CD14-positive monocyte (primary cell): ENCODE data around the gene KCNJ10. TPM values are rescaled to one million over a fixed set of nuclear protein-coding genes. Genes with fewer than 3 reads are reported as not detected.

Experiments
- DNase-seq, 3 donors: peaks; one replicate each; pipeline ENCODE4 v3.0.0-alpha.2; 2011 to 2022
- H2AFZ ChIP-seq: 2 replicates; pipeline ENCODE4 v1.6.0; 2012; ENCODE audit warnings: mild to moderate bottlenecking, low read depth, low read length, inconsistent platforms; ENCODE audit not compliant: insufficient read depth, poor library complexity, severe bottlenecking
- H3K27ac ChIP-seq, 2 donors: 1 replicate in 1 of 2; 2 replicates in 1 of 2; pipeline ENCODE4 v1.5.1; 2012 to 2013; ENCODE audit warnings: low read length in 2 of 2, control low read depth in 1 of 2, inconsistent platforms in 1 of 2, low read depth in 1 of 2, mild to moderate bottlenecking in 1 of 2
- H3K27me3 ChIP-seq, 2 donors: one replicate each; pipeline versions ENCODE4 v1.6.0 to v1.6.1; 2011 to 2013; ENCODE audit warnings: low read length in 2 of 2; ENCODE audit not compliant: control insufficient read depth in 2 of 2, insufficient read depth in 2 of 2
- H3K36me3 ChIP-seq, 2 donors: replicated peaks in 1 of 2; 1 replicate in 1 of 2; 2 replicates in 1 of 2; pipeline versions ENCODE4 v1.5.1 to v1.6.1; 2012 to 2013; ENCODE audit warnings: low read length in 2 of 2, control low read depth in 1 of 2, inconsistent platforms in 1 of 2, mild to moderate bottlenecking in 1 of 2; ENCODE audit not compliant: insufficient read depth in 2 of 2, control insufficient read depth in 1 of 2
- H3K4me1 ChIP-seq, 2 donors: 1 replicate in 1 of 2; 2 replicates in 1 of 2; pipeline versions ENCODE4 v1.5.1 to v1.6.1; 2012 to 2013; ENCODE audit warnings: low read length in 2 of 2, control low read depth in 1 of 2, inconsistent platforms in 1 of 2, mild to moderate bottlenecking in 1 of 2, moderate library complexity in 1 of 2; ENCODE audit not compliant: insufficient read depth in 2 of 2, control insufficient read depth in 1 of 2
- H3K4me2 ChIP-seq: replicated peaks from 2 replicates; pipeline ENCODE3; 2012; ENCODE audit warnings: low read length, moderate library complexity, mild to moderate bottlenecking; ENCODE audit not compliant: poor library complexity, severe bottlenecking; ENCODE audit errors: extremely low read depth
- H3K4me3 ChIP-seq, 3 experiments: fragments of 200-600 bp in 1 of 3; sonication (generic) in 1 of 3; replicated peaks in 1 of 3; 1 replicate in 2 of 3; 2 replicates in 1 of 3; pipeline ENCODE4 v1.5.1; 2011 to 2013; ENCODE audit warnings: low read length in 3 of 3, mild to moderate bottlenecking in 3 of 3, control low read depth in 2 of 3, low read depth in 2 of 3, inconsistent platforms in 1 of 3, moderate library complexity in 1 of 3
- H3K79me2 ChIP-seq: 2 replicates; pipeline ENCODE4 v1.6.0; 2012; ENCODE audit warnings: mild to moderate bottlenecking, control low read depth, inconsistent platforms, low read length, moderate library complexity; ENCODE audit not compliant: insufficient read depth
- H3K9ac ChIP-seq: 2 replicates; pipeline ENCODE4 v1.6.0; 2017; ENCODE audit warnings: low read length, mild to moderate bottlenecking; ENCODE audit not compliant: insufficient read depth, poor library complexity, severe bottlenecking
- H3K9me3 ChIP-seq, 2 donors: replicated peaks in 1 of 2; 1 replicate in 1 of 2; 2 replicates in 1 of 2; pipeline versions ENCODE4 v1.5.1 to v1.6.1; 2012 to 2013; ENCODE audit warnings: low read length in 2 of 2, control low read depth in 1 of 2; ENCODE audit not compliant: control insufficient read depth in 1 of 2, insufficient read depth in 1 of 2
- H4K20me1 ChIP-seq: 2 replicates; pipeline ENCODE4 v1.6.0; 2012; ENCODE audit warnings: mild to moderate bottlenecking, low read length, control low read depth, moderate library complexity; ENCODE audit not compliant: insufficient read depth
- H3K27ac Mint-ChIP-seq, 7 donors: one replicate each; pipeline ENCODE4 v1.8.0; 2020; ENCODE audit warnings: mild to moderate bottlenecking in 7 of 7, mixed read lengths in 7 of 7, moderate library complexity in 6 of 7, inconsistent platforms in 2 of 7
- H3K27me3 Mint-ChIP-seq, 3 donors: one replicate each; pipeline ENCODE4 v1.8.0; 2021 to 2022; ENCODE audit warnings: low read depth in 3 of 3, mild to moderate bottlenecking in 3 of 3, mixed read lengths in 3 of 3, moderate library complexity in 3 of 3, inconsistent platforms in 1 of 3
- H3K36me3 Mint-ChIP-seq, 2 donors: one replicate each; pipeline ENCODE4 v1.8.0; 2020; ENCODE audit warnings: mixed read lengths in 2 of 2, inconsistent platforms in 1 of 2, mild to moderate bottlenecking in 1 of 2
- H3K4me1 Mint-ChIP-seq: one replicate; pipeline ENCODE4 v1.8.0; 2020; ENCODE audit warnings: mild to moderate bottlenecking, mixed read lengths
- H3K4me3 Mint-ChIP-seq, 2 donors: one replicate each; pipeline ENCODE4 v1.8.0; 2020; ENCODE audit warnings: mild to moderate bottlenecking in 2 of 2, mixed read lengths in 2 of 2, moderate library complexity in 1 of 2
- H3K9me3 Mint-ChIP-seq, 7 donors: one replicate each; pipeline ENCODE4 v1.8.0; 2020 to 2022; ENCODE audit warnings: mixed read lengths in 7 of 7, mild to moderate bottlenecking in 6 of 7, moderate library complexity in 6 of 7, inconsistent platforms in 2 of 7
- whole genome bisulfite sequencing: methylation state at CpG from one replicate; pipeline ENCODE4 v1.1.5; 2013; ENCODE audit warnings: missing lambda C conversion rate; ENCODE audit not compliant: insufficient coverage; 5-methylcytosine and 5-hydroxymethylcytosine counted together
- intact Hi-C, 2 donors: fragments of 100-400 bp; cut with micrococcal nuclease; formaldehyde crosslinking; loops; one replicate each; pipeline versions ENCODE4 v1.15.0 to v1.15.1; 2023
- polyA plus RNA-seq, 3 donors: library from polyadenylated mRNA; depleted of rRNA in 1 of 3; unstranded in 2 of 3; stranded (reverse) in 1 of 3; fragments of 300-500 nt in 2 of 3; fragments of >200 nt in 1 of 3; fragmentation: Illumina TruSeq in 2 of 3; gene quantifications; 1 replicate in 2 of 3; 2 replicates in 1 of 3; pipeline ENCODE4 v1.2.3, GENCODE V29; 2012 to 2021
- TF ChIP-seq, protein P1 (sequence below): fragments of 200-600 bp; IDR thresholded peaks from one replicate; pipeline ENCODE4 v1.8.0; 2022; ENCODE audit warnings: antibody characterized with exemption, mild to moderate bottlenecking

Gene KCNJ10
- polyA plus RNA-seq, 3 donors, result 0.23 TPM; not detected in 2

DNA sequence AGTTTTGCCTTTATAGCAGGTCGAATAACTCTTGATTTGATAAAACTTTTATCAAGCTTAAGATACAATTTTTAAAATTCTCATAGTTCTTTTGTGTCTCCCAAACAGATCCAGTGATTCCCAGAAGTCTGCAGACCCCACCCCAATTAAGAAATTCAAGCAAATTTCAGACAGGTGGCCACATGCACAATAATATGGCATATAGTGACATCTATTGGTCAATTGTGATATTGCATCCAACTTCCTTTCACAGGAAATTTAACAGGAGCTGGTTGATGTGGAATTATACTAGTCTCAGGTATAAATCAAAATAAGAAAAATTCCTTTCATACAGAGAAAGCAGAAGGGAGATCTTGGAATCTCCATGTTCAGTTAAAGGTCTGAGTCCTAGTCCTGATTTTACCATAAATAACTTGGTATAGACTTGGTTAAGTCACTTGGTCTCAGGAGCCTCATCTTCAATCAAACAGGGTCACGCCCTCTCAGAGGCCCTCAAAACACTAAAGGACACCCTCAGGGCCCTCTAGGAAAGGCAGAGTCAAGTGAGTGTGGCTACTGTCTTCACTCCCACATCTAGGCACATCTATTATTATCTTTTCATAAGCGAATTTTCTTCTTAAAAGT lies 62.3 kb downstream of the KCNJ10 start:
- TF ChIP-seq, protein P1, sequence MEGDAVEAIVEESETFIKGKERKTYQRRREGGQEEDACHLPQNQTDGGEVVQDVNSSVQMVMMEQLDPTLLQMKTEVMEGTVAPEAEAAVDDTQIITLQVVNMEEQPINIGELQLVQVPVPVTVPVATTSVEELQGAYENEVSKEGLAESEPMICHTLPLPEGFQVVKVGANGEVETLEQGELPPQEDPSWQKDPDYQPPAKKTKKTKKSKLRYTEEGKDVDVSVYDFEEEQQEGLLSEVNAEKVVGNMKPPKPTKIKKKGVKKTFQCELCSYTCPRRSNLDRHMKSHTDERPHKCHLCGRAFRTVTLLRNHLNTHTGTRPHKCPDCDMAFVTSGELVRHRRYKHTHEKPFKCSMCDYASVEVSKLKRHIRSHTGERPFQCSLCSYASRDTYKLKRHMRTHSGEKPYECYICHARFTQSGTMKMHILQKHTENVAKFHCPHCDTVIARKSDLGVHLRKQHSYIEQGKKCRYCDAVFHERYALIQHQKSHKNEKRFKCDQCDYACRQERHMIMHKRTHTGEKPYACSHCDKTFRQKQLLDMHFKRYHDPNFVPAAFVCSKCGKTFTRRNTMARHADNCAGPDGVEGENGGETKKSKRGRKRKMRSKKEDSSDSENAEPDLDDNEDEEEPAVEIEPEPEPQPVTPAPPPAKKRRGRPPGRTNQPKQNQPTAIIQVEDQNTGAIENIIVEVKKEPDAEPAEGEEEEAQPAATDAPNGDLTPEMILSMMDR, result peak; percentile 96
- Histone ChIP-seq H3K4me3 (no peak overlapping the region), H3K9me3 (no peaks in the 10 kb centered on the region), H4K20me1 (no peaks in the 10 kb centered on the region), H2AFZ (no peak overlapping the region), H3K4me2 (no peak overlapping the region), H3K27ac (no peak overlapping the region), H3K36me3 (no peaks in the 10 kb centered on the region), H3K79me2 (no peaks in the 10 kb centered on the region), H3K27me3 (no peaks in the 10 kb centered on the region), H3K4me1 (peaks cover 11 to 13% of the 10 kb centered on the region in 2 donors), H3K9ac (no peak overlapping the region)
- Mint-ChIP-seq H3K27me3 (peaks cover 0 to 3% (median 1%) of the 10 kb centered on the region in 3 donors), H3K4me1 (peaks cover 9% of the 10 kb centered on the region), H3K36me3 (no peaks in the 10 kb centered on the region), H3K9me3 (no peaks in the 10 kb centered on the region), H3K4me3 (no peak overlapping the region), H3K27ac (no peak overlapping the region)
- WGBS, result 100% methylated on average over 1 of the region's 3 CpGs
- peak in 2 of 3 donors; percentile 41 to 49 for DNase-seq
- intact Hi-C loops, result loop anchor here (2.0 to 10.0 kb wide), 3 partner anchors 71 to 223 kb away; partner anchors contain the start of genes DUSP23 (in 1 of the 2) and FCRL6 (in 1 of the 2)

DNA sequence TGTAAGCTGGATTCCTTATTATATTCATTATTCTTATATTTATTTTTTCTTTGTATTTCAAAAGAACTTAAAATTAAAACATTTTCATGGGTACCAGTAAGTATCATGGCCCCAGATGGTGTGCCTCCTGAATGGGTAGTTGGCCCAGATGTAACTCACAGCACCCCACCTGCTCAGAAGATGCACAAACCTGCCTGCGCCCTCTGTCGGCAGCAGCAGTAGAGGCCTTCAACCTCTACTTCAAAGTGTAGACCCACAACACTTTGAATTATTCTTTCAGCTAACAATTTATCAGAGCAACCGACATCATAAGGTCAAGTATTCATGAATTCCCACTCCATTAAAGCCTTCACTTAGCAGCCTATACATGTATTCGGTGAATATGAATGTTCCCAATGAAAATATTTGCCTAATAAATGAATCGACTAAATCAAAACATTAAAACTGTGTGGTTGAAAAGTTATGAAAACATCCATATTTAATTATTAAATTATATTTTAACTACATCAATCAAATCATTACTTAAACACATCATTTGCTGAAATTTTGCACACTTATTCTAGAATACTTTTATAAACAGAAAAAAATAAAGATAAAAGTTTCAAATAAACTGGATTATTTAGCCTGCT lies 63.5 kb downstream of the KCNJ10 start:
- Histone ChIP-seq H3K4me1 (peaks cover 11 to 13% of the 10 kb centered on the region in 2 donors), H3K27me3 (no peaks in the 10 kb centered on the region), H3K27ac (no peak overlapping the region), H3K4me2 (no peak overlapping the region), H3K9ac (no peak overlapping the region), H3K79me2 (no peaks in the 10 kb centered on the region), H3K9me3 (no peaks in the 10 kb centered on the region), H3K36me3 (no peaks in the 10 kb centered on the region), H3K4me3 (no peak overlapping the region), H4K20me1 (no peaks in the 10 kb centered on the region), H2AFZ (no peak overlapping the region)
- Mint-ChIP-seq H3K4me3 (no peak overlapping the region), H3K27me3 (peaks cover 0 to 7% (median 0%) of the 10 kb centered on the region in 3 donors), H3K27ac (no peak overlapping the region), H3K36me3 (no peaks in the 10 kb centered on the region), H3K4me1 (peaks cover 9% of the 10 kb centered on the region), H3K9me3 (no peaks in the 10 kb centered on the region)
- WGBS, result 13% methylated on average over 2 of the region's 5 CpGs
- TF ChIP-seq, protein P1, result peak; percentile 86
- DNase-seq, result peak; percentile 58 to 74 (median 59)
- intact Hi-C loops, result loop anchor here (2.0 to 10.0 kb wide), 3 partner anchors 70 to 222 kb away; partner anchors contain the start of genes DUSP23 (in 1 of the 2) and FCRL6 (in 1 of the 2)
